Esophagus squamous epithelium (tissue), 5 donors: ENCODE results near the gene RNASEH1. TPM values are rescaled to one million over a fixed set of nuclear protein-coding genes. Genes with fewer than 3 reads are reported as not detected.

ENCODE experiments used
- DNase-seq: peaks from one replicate; lab custom pipeline; 2025; lab: John Stamatoyannopoulos, UW
- H3K27ac ChIP-seq, 4 donors: fragments of 200-600 bp; sonication (generic); one replicate each; pipeline ENCODE4 v1.5.1; 2016 to 2019; ENCODE audit warnings: mild to moderate bottlenecking in 1 of 4
- H3K27me3 ChIP-seq, 4 donors: fragments of 200-600 bp; sonication (generic); 1 replicate in 3 of 4; 2 replicates in 1 of 4; pipeline versions ENCODE4 v1.5.1 to v1.6.0; 2017 to 2021; ENCODE audit warnings: antibody characterized with exemption in 1 of 4
- H3K36me3 ChIP-seq, 3 donors: fragments of 200-600 bp; sonication (generic); one replicate each; pipeline ENCODE4 v1.5.1; 2016 to 2019
- H3K4me1 ChIP-seq, 3 donors: fragments of 200-600 bp; sonication (generic); one replicate each; pipeline ENCODE4 v1.5.1; 2017 to 2019
- H3K4me3 ChIP-seq, 4 donors: fragments of 200-600 bp; sonication (generic); 1 replicate in 3 of 4; 2 replicates in 1 of 4; pipeline ENCODE4 v1.5.1; 2016 to 2019; ENCODE audit warnings: mild to moderate bottlenecking in 2 of 4, moderate library complexity in 1 of 4
- H3K9me3 ChIP-seq, 3 donors: fragments of 200-600 bp; sonication (generic); one replicate each; pipeline ENCODE4 v1.5.1; 2016 to 2019
- CTCF ChIP-seq, 6 experiments: fragments of 450-650 bp in 4 of 6; fragments of 200-600 bp in 2 of 6; sonication (generic) in 2 of 6; IDR thresholded peaks; one replicate each; pipeline ENCODE4 v1.5.1; 2016 to 2019; ENCODE audit warnings: antibody characterized with exemption in 6 of 6, mild to moderate bottlenecking in 4 of 6, moderate library complexity in 4 of 6
- POLR2A ChIP-seq, 4 donors: fragments of 450-650 bp; IDR thresholded peaks; one replicate each; pipeline ENCODE4 v1.6.1; 2017; ENCODE audit warnings: antibody characterized with exemption in 4 of 4, mild to moderate bottlenecking in 4 of 4, moderate library complexity in 3 of 4
- WGBS, 2 donors: methylation state at CpG; one replicate each; pipeline ENCODE4 v1.1.5; 2018; 5-methylcytosine and 5-hydroxymethylcytosine counted together
- intact Hi-C: fragments of 100-400 bp; cut with DNase I; formaldehyde crosslinking; loops from one replicate; pipeline ENCODE4 v1.15.0; 2022
- total RNA-seq, 4 donors: library from RNA; depleted of rRNA; stranded (reverse); fragments of >200 nt; gene quantifications; one replicate each; pipeline ENCODE4 v1.1.0, GENCODE V29; 2016
- donor health status: DM: yes; HTN: yes; CAD: no.

The RNASEH1 gene
- total RNA-seq, 4 donors from 2014 or later, result 12.1 to 21.2 (median 19.0) TPM

DNA sequence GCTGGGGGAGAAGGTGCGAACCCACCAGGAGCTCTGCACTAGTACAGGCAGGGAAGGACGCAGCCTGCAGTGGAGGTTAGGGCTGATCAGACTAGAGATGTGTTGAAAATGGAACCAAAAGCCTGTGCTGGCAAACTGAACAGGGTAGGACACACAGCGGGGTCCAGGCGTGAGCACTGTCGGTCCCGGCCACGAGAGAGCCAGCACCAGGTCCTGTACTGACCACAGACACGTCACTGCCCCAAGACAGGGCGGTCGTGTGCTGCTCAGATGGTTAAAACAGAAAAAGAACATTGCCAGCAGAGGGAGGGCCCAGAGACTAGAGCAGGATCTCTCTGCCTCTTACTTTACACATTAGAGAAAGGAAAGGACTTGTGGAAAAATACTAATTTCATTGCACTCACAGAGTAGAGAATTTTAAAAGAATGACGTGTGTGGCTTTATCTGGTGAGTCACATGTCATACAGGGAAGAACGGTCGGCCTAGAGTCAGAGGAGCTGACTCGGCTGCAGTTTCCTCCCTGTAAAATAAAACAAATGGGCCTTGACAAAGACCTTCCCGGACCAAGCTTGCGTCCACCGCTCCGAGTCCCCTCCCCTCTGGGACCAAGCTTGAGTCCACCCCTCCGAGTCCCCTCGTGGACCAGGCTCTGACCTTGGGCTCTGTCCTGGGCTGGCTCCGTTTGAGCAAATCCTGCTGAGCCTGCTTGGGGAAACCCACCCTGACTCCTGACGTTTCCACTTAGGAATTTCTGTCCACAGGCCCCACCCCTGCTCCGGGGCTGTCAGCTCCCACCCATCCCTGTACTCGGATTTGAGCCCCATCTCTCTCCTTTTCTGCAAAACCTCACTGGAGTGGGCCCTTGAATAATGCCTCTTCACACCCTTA, 22.1 kb downstream of the RNASEH1 start:
- DNase-seq, result peak; percentile 15
- Histone ChIP-seq H3K36me3 (peaks cover 0 to 33% (median 0%) of the 10 kb centered on the region in 3 donors), H3K9me3 (no peaks in the 10 kb centered on the region), H3K27me3 (no peaks in the 10 kb centered on the region), H3K4me3 (peak overlapping the region; percentile 4 to 61 (median 36)), H3K4me1 (peaks cover 13 to 42% (median 14%) of the 10 kb centered on the region in 3 donors), H3K27ac (peak overlapping the region; percentile 69 to 94 (median 90))
- TF ChIP-seq POLR2A (IDR thresholded peaks at IDR 0.05), result peak in 1 of 4 donors; percentile 20
- peak in 2 of 6 experiments; percentile 6 to 10 for TF ChIP-seq CTCF (IDR thresholded peaks at IDR 0.05)
- intact Hi-C loops, result no loop called here
- WGBS, 2 donors, result 22 to 26% methylated on average over 24 of the region's 24 CpGs

DNA sequence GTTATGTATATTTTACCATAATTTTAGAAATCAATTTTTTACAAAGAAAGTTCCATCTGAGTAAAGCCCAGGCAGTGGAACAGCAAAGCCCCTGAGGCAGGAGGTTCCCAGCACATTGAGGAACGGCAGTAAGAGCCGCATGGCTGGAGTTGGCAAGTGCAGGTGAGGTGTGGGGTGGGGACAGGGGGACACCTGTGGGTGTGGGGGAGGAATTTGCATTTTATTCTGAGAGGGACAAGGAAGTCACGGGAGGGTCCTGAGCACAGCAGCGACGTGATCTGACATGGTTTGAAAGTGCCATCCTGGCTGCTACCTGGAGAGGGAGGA, 22.7 kb downstream of the RNASEH1 start:
- WGBS, 2 donors, result 40 to 59% methylated on average over 5 of the region's 5 CpGs
- Histone ChIP-seq H3K27me3 (no peaks in the 10 kb centered on the region), H3K27ac (peak overlapping the region; percentile 69 to 94 (median 90)), H3K9me3 (no peaks in the 10 kb centered on the region), H3K4me1 (peaks cover 13 to 42% (median 14%) of the 10 kb centered on the region in 3 donors), H3K36me3 (peaks cover 0 to 27% (median 0%) of the 10 kb centered on the region in 3 donors), H3K4me3 (peak overlapping the region in 3 of 4 donors; percentile 33 to 61 (median 39))
- no peak for TF ChIP-seq POLR2A (IDR thresholded peaks at IDR 0.05)
- DNase-seq, result no peak
- intact Hi-C loops, result no loop called here

GRCh38 chr2:3534251-3534814, 23.8 kb downstream of the RNASEH1 start:
- no peak overlapping the region for H3K4me3 ChIP-seq

DNA sequence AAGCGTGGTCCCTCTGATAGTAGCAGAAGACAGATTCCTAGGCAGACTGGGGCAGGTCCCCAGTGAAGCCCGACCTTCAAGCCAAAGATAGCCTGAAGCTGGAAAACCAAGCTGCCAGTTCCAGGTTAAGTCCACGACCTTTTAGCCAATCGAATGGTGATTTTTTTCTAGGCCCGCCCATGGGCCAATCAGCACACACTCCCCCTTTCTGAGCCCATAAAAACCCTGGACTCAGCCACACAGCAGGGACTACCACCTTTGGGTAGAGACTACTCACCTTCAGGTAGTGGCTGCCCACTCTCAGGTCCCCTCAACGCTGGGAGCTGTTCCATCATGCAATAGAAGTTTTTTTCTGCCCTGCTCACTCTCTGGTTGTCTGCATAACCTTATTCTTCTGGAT, 24.3 kb downstream of the RNASEH1 start:
- 86 to 88% methylated on average over 4 to 6 of the region's 6 CpGs for WGBS, 2 donors
- intact Hi-C loops, result no loop called here
- H3K27ac ChIP-seq, result no peak overlapping the region

More at GRCh38 chr2:3534251-3534814, 23.8 kb downstream of the RNASEH1 start:
- intact Hi-C loops, result no loop called here
- Histone ChIP-seq H3K27me3 (no peaks in the 10 kb centered on the region), H3K36me3 (peaks cover 0 to 16% (median 0%) of the 10 kb centered on the region in 3 donors), H3K9me3 (no peaks in the 10 kb centered on the region), H3K27ac (no peak overlapping the region), H3K4me1 (peaks cover 13 to 42% (median 14%) of the 10 kb centered on the region in 3 donors)
- TF ChIP-seq CTCF (IDR thresholded peaks at IDR 0.05) (no peak), POLR2A (IDR thresholded peaks at IDR 0.05) (no peak)
- no peak for DNase-seq
- 91 to 92% methylated on average over 5 to 7 of the region's 24 CpGs for WGBS, 2 donors

GRCh38 chr2:3532941-3533340, 25.2 kb downstream of the RNASEH1 start:
- no peak for DNase-seq
- Histone ChIP-seq H3K4me1 (peaks cover 13 to 42% (median 14%) of the 10 kb centered on the region in 3 donors), H3K9me3 (no peaks in the 10 kb centered on the region), H3K36me3 (peaks cover 0 to 14% (median 0%) of the 10 kb centered on the region in 3 donors), H3K27ac (no peak overlapping the region), H3K27me3 (no peaks in the 10 kb centered on the region), H3K4me3 (no peak overlapping the region)
- intact Hi-C loops, result no loop called here
- TF ChIP-seq POLR2A (IDR thresholded peaks at IDR 0.05) (no peak), CTCF (IDR thresholded peaks at IDR 0.05) (no peak)
- 45 to 73% methylated on average over 7 to 9 of the region's 12 CpGs for WGBS, 2 donors

More for the DNA sequence above, 24.3 kb downstream of the RNASEH1 start:
- no peak overlapping the region for H3K4me3 ChIP-seq
- H3K36me3 ChIP-seq, result peaks cover 0 to 14% (median 0%) of the 10 kb centered on the region in 3 donors
- H3K4me1 ChIP-seq, result peaks cover 13 to 42% (median 14%) of the 10 kb centered on the region in 3 donors
- no peaks in the 10 kb centered on the region for H3K27me3 ChIP-seq
- no peaks in the 10 kb centered on the region for H3K9me3 ChIP-seq
- TF ChIP-seq POLR2A (IDR thresholded peaks at IDR 0.05) (no peak), CTCF (IDR thresholded peaks at IDR 0.05) (no peak)
- no peak for DNase-seq
